Neuron (in vitro differentiated cells): Measurements from ENCODE around the gene KERA.

Experiments
- H2AFZ ChIP-seq: one replicate; pipeline ENCODE4 v1.6.1; 2013; ENCODE audit warnings: low read depth, mild to moderate bottlenecking, inconsistent platforms, low read length, moderate library complexity
- H3K27me3 ChIP-seq: one replicate; pipeline ENCODE4 v1.6.1; 2013; ENCODE audit warnings: low read length; ENCODE audit not compliant: insufficient read depth
- H3K36me3 ChIP-seq: one replicate; pipeline ENCODE4 v1.6.1; 2013; ENCODE audit warnings: low read length; ENCODE audit not compliant: insufficient read depth
- H3K4me1 ChIP-seq: one replicate; pipeline ENCODE4 v1.6.1; 2013; ENCODE audit warnings: low read length; ENCODE audit not compliant: insufficient read depth
- H3K4me3 ChIP-seq: 2 replicates; pipeline ENCODE4 v1.5.1; 2013; ENCODE audit warnings: mild to moderate bottlenecking, low read length, moderate library complexity
- H3K9me3 ChIP-seq: one replicate; pipeline ENCODE4 v1.6.1; 2013; ENCODE audit warnings: low read length

Gene KERA

DNA sequence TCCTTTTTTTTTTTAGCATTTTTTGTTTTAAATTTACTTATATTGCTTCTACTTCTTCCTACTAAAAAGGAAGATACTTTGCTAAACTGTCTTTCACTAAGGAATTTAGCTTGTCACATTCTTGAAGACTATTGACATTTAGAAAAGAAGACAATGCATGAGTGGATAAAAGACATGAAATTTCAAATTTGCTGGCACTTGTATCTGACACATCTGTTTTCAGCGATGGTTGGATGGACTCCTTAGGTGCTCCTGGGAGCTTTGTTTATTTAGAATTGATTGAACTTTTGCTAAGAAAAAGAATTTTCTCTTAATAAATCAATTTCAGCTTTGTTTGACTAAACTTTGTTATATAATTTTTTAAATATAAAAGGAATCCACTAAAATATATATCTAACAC is 3.3 kb upstream of the KERA start:
- Histone ChIP-seq H3K9me3 (no peaks in the 10 kb centered on the region), H3K4me3 (no peak overlapping the region), H3K4me1 (no peaks in the 10 kb centered on the region), H3K36me3 (no peaks in the 10 kb centered on the region), H2AFZ (no peak overlapping the region), H3K27me3 (no peaks in the 10 kb centered on the region)

DNA sequence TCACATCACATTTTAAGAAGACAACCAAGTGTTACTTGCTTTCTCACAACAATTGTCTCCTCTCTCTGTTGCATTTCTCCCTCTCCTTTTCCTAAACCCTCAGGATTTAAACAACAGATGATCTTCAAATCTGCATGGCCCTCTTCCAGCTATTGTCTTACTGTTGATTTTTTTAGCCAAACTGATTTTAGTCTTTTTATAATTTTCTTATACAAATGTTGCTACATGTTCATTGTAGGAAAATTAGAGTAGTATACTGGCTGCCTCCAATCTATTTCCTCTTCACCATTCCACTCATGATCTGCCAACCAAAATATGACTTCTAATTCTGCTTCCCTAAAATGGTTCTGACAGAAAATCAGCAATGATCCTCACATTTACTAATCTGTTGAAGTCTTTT is 1.4 kb upstream of the KERA start:
- H3K9me3 ChIP-seq = no peaks in the 10 kb centered on the region
- H3K36me3 ChIP-seq = no peaks in the 10 kb centered on the region

GRCh38 chr12:91058786-91059185 is 962 bp upstream of the KERA start:
- Histone ChIP-seq H3K9me3 (no peaks in the 10 kb centered on the region), H3K4me1 (no peaks in the 10 kb centered on the region), H3K36me3 (no peaks in the 10 kb centered on the region), H3K27me3 (no peaks in the 10 kb centered on the region), H3K4me3 (no peak overlapping the region), H2AFZ (no peak overlapping the region)

More for the DNA sequence above, 1.4 kb upstream of the KERA start:
- Histone ChIP-seq H2AFZ (no peak overlapping the region), H3K4me3 (no peak overlapping the region), H3K27me3 (no peaks in the 10 kb centered on the region), H3K4me1 (no peaks in the 10 kb centered on the region)

- no peak overlapping the region for H3K4me3 ChIP-seq
- no peak overlapping the region for H2AFZ ChIP-seq
- no peaks in the 10 kb centered on the region for H3K9me3 ChIP-seq
Measured at GRCh38 chr12:91056488-91056887, 1.3 kb downstream of the KERA start.

GRCh38 chr12:91055976-91056375 is 1.8 kb downstream of the KERA start:
- Histone ChIP-seq H3K27me3 (no peaks in the 10 kb centered on the region), H3K36me3 (no peaks in the 10 kb centered on the region), H2AFZ (no peak overlapping the region), H3K4me1 (no peaks in the 10 kb centered on the region), H3K9me3 (no peaks in the 10 kb centered on the region), H3K4me3 (no peak overlapping the region)

More at GRCh38 chr12:91056488-91056887, 1.3 kb downstream of the KERA start:
- no peaks in the 10 kb centered on the region for H3K27me3 ChIP-seq
- no peaks in the 10 kb centered on the region for H3K36me3 ChIP-seq
- H3K4me1 ChIP-seq = no peaks in the 10 kb centered on the region

DNA sequence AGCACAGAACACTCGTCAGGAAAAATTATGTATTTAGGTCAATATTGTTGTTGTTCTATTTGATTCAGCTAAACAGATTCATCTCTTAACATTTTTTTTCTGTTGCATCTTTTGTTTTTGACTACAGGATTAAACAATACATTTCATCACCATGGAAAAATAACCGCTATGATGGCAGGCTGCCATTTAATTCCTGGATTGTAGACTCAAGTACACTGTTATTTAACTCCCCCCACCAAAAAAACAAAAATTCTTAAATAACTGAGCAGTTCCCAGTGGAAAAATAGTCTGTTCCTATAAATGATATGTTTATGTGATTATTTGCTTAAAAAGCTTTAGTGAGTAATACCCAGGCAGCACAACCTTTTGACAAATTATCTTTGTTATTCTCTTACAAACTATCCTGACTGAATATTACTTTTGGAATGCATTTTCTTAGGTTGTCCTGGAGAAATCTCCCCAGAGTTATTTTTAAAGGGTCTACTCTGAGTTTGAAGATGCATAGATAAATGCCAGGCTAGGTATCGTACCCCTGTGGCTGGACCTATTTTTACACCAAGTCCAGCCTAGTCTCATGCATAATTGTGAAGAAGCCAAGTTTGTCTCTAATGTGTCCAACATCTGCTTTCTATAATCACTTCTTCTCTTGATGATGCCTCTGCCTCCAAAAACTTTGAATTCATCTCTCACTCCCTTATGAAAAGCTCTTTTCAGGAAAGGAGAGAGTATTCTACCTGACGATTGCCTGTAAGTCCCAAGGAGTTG is 3.7 kb downstream of the KERA start:
- H2AFZ ChIP-seq = no peak overlapping the region
- H3K36me3 ChIP-seq = no peaks in the 10 kb centered on the region
- no peak overlapping the region for H3K4me3 ChIP-seq
- H3K9me3 ChIP-seq = no peaks in the 10 kb centered on the region
- H3K27me3 ChIP-seq = no peaks in the 10 kb centered on the region
- no peaks in the 10 kb centered on the region for H3K4me1 ChIP-seq

DNA sequence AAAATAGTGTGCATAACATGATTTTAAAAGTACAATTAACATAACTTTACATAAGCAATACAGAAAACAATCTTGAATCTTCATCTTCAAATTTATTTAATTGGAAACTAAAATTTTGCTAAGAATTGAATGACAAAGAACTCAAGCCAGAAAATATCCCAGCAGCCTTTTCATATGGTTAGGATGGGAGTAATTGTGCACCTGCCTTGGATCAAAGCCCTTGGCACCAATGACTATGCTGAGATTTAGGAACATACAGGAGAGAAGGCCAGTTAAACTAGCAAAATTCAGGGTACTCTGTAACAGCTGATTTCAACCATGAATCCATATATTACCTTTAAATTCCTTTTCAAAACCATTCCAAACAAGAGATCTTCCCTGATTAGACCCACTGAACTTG is 5.8 kb downstream of the KERA start:
- Histone ChIP-seq H3K36me3 (no peaks in the 10 kb centered on the region), H3K27me3 (no peaks in the 10 kb centered on the region), H2AFZ (no peak overlapping the region), H3K4me1 (no peaks in the 10 kb centered on the region), H3K4me3 (no peak overlapping the region), H3K9me3 (no peaks in the 10 kb centered on the region)

- no peaks in the 10 kb centered on the region for H3K27me3 ChIP-seq
- H2AFZ ChIP-seq = no peak overlapping the region
- H3K36me3 ChIP-seq = no peaks in the 10 kb centered on the region
- no peaks in the 10 kb centered on the region for H3K9me3 ChIP-seq
- peaks cover 4% of the 10 kb centered on the region for H3K4me1 ChIP-seq
- no peak overlapping the region for H3K4me3 ChIP-seq
Measured at GRCh38 chr12:91044586-91044985, 13.2 kb downstream of the KERA start.

DNA sequence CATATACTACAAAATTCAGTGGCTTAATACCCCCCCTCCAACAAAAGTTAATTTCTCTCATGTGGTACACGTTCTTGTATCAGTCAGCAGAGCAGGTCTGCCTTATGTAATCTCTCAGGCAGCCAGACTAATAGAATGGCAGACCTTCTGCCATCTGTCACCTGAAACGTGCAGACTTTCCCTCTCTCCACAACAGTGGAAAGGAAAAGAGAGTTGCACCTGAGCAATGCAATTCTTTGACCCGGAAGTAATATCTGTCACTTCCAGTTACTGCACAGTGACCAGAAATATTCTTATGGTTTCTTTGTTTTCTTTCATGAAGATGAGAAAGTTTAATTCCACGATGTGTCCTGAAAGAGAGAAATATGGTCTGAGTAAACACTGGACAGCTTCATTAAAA is 14.4 kb downstream of the KERA start:
- Histone ChIP-seq H3K4me1 (peaks cover 4% of the 10 kb centered on the region), H2AFZ (no peak overlapping the region), H3K4me3 (no peak overlapping the region), H3K9me3 (no peaks in the 10 kb centered on the region), H3K27me3 (no peaks in the 10 kb centered on the region), H3K36me3 (no peaks in the 10 kb centered on the region)

DNA sequence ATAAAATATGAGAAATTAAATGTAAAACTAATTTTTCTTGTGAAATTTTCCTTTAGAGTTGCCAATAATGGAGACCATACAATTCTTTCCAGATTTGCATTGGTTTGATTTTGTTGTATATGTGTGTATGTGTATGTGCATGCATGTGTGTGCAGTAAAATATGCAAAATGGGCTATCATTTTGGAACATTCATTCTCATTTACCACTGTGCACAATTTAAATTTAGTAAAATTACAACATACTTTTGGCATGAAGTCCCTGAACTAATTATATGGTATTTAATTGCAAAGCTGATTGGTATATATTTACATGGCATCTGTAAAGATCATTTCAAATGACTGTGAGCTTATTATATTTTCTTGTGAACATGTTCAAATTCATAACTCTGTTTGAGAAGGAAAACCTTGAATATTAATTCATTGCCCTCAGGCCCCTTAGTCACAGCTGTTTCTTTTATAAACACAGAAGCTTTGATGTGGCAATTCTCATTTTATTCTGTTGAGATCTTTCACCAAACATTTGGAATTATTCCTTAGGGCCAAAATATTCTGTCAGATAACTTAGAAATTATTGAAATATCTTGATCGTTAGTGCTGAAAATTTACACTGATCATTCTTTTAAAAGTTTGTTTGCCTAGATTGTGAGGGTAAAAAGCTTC is 17.6 kb downstream of the KERA start:
- no peaks in the 10 kb centered on the region for H3K36me3 ChIP-seq
- no peak overlapping the region for H3K4me3 ChIP-seq
- no peaks in the 10 kb centered on the region for H3K9me3 ChIP-seq
- no peak overlapping the region for H2AFZ ChIP-seq
- peaks cover 4% of the 10 kb centered on the region for H3K4me1 ChIP-seq
- H3K27me3 ChIP-seq = no peaks in the 10 kb centered on the region

DNA sequence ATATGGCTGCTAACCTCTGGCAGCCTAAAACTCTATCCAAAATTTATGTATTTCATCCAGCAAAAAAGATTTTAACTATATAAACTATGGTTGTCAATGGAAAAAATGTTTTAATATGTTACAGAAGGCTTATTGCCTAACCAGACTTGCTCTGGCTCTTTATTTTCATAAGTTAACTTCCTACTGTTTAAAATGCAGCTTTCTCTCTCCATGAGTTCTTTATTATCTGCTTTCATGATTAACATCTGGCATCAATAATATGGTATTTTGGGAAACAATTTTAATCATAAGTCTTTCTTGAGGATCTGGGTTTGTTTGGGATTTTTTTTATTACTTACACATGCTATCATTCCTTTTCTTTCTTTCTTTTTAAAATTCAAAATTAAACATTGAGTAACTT is 20.5 kb downstream of the KERA start:
- no peaks in the 10 kb centered on the region for H3K36me3 ChIP-seq
- no peaks in the 10 kb centered on the region for H3K4me1 ChIP-seq
- no peak overlapping the region for H3K4me3 ChIP-seq
- H3K9me3 ChIP-seq = no peaks in the 10 kb centered on the region
- no peaks in the 10 kb centered on the region for H3K27me3 ChIP-seq
- H2AFZ ChIP-seq = no peak overlapping the region

DNA sequence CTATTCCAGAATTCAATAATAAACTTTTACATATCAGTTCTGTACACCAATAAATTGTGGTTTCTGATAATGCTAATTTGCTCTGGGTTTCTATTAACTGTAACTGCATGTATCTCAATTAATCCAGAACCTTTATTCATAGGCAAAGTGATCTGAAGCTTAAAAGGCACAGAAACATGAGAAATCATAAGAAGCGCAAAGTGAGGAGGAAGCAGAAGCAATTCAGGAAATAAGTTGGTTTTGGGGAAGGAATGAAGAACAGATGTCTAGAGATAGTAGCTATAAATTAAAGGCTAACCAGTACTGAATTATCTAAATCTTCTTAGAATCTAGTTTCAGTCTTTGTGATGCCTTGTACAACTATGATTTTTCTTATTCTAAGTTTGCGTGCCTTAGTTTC is 24.6 kb downstream of the KERA start:
- H3K27me3 ChIP-seq = no peaks in the 10 kb centered on the region
- H3K4me3 ChIP-seq = no peak overlapping the region
- no peaks in the 10 kb centered on the region for H3K4me1 ChIP-seq
- no peaks in the 10 kb centered on the region for H3K36me3 ChIP-seq
- H3K9me3 ChIP-seq = no peaks in the 10 kb centered on the region
- no peak overlapping the region for H2AFZ ChIP-seq

DNA sequence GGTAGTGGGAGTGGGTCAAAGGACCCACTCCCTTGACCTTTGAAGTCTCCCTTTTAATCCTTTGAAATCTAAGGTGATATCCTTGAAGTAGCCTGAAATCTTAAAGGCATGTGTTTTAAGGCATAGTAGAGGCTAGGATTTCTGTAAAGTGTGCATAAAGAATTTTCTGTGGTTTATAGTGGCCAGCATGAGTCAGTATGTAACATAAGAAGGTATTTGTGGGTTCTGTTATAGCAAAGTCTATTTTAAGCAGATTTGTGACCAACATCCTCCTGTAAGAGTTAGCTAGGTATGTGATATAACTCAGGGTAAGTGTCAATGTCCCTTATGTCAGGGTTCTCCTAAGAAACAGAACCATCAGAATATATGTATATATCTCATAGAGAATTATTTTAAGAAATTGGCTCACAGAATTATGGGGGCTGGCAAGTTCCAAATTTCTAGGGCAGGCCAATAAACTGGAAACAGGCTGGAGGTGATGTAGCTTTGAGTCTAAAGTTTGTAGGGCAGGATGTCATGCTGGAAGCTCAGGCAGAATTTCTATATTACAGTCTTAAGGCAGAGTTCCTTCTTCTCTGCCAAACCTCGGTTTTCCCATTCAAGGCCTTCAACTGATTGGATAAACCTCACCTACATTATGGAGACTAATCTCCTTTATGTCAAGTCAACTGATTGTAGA is 34.4 kb downstream of the KERA start:
- Histone ChIP-seq H2AFZ (no peak overlapping the region), H3K4me3 (no peak overlapping the region), H3K36me3 (no peaks in the 10 kb centered on the region), H3K4me1 (no peaks in the 10 kb centered on the region), H3K27me3 (no peaks in the 10 kb centered on the region), H3K9me3 (no peaks in the 10 kb centered on the region)
